K562 (cell line): ENCODE data around the gene ACTR5. TPM values are rescaled to one million over a fixed set of nuclear protein-coding genes. Genes with fewer than 3 reads are reported as not detected.

Experiments used
- ADNP ChIP-seq: fragments of 200-800 bp; sonication (Bioruptor generic); IDR thresholded peaks from 2 replicates; pipeline ENCODE4 v1.6.1; 2016; ENCODE audit warnings: missing genetic modification characterization, missing compliant biosample characterization
- BRD4 ChIP-seq: fragments of 200-600 bp; sonication (generic); IDR thresholded peaks from 2 replicates; pipeline ENCODE4 v1.6.1; 2017; ENCODE audit warnings: inconsistent platforms
- CBX3 ChIP-seq, 2 experiments: IDR thresholded peaks; 1 replicate in 1 of 2; 2 replicates in 1 of 2; pipeline ENCODE4 v1.6.1; 2012; ENCODE audit warnings: inconsistent platforms in 2 of 2, low read length in 2 of 2, borderline replicate concordance in 1 of 2, control low read depth in 1 of 2
- E2F3 ChIP-seq: fragments of 250-450 bp; sonication (Bioruptor Pico); IDR thresholded peaks from 2 replicates; pipeline ENCODE4 v1.4.0; 2020; ENCODE audit warnings: mild to moderate bottlenecking
- ETS1 ChIP-seq: conservative IDR thresholded peaks from 2 replicates; pipeline ENCODE4 v1.6.1; 2011; ENCODE audit warnings: low read depth, mild to moderate bottlenecking, low read length; ENCODE audit not compliant: control insufficient read depth
- GTF2B ChIP-seq: IDR thresholded peaks from 2 replicates; pipeline ENCODE4 v1.6.1; 2011; ENCODE audit not compliant: insufficient read length; ENCODE audit errors: extremely low read depth
- IRF1 ChIP-seq: sonication (generic); formaldehyde crosslinking; IDR thresholded peaks from 2 replicates; pipeline ENCODE4 v1.8.0; 2022; ENCODE audit warnings: missing genetic modification reagents, mild to moderate bottlenecking, borderline replicate concordance
- MCM3 ChIP-seq: fragments of 450-650 bp; IDR thresholded peaks from 2 replicates; pipeline ENCODE4 v1.6.1; 2016
- MCM5 ChIP-seq: fragments of 450-650 bp; IDR thresholded peaks from 2 replicates; pipeline ENCODE4 v1.6.1; 2016; ENCODE audit warnings: low read depth
- MECOM ChIP-seq: fragments of 250-450 bp; sonication (Bioruptor Pico); IDR thresholded peaks from 2 replicates; pipeline ENCODE4 v1.8.0; 2022; ENCODE audit warnings: inconsistent platforms
- NCOA1 ChIP-seq: fragments of 450-650 bp; IDR thresholded peaks from 2 replicates; pipeline ENCODE4 v1.6.1; 2016; ENCODE audit warnings: low read depth
- NRF1 ChIP-seq, 2 experiments: fragments of 450-650 bp; IDR thresholded peaks in 1 of 2; conservative IDR thresholded peaks in 1 of 2; 2 replicates each; pipeline ENCODE4 v1.6.1; 2014; ENCODE audit warnings: mild to moderate bottlenecking in 2 of 2
- RB1 ChIP-seq: fragments of 450-650 bp; IDR thresholded peaks from 2 replicates; pipeline ENCODE4 v1.6.1; 2017; ENCODE audit warnings: low read depth, mild to moderate bottlenecking
- SMAD2 ChIP-seq: fragments of 150-350 bp; IDR thresholded peaks from 2 replicates; pipeline ENCODE4 v1.6.1; 2014; ENCODE audit warnings: low read depth, mild to moderate bottlenecking, low read length
- SMARCE1 ChIP-seq: fragments of 450-650 bp; IDR thresholded peaks from 2 replicates; pipeline ENCODE4 v1.7.1; 2016; ENCODE audit warnings: mild to moderate bottlenecking
- ZEB2 ChIP-seq: fragments of 450-650 bp; IDR thresholded peaks from 2 replicates; pipeline ENCODE4 v1.6.1; 2016
- ZNF212 ChIP-seq: fragments of 450-650 bp; formaldehyde crosslinking; IDR thresholded peaks from 2 replicates; pipeline ENCODE4 v1.4.0; 2020; ENCODE audit warnings: mild to moderate bottlenecking
- ZNF766 ChIP-seq: fragments of 200-800 bp; sonication (Bioruptor generic); conservative IDR thresholded peaks from 2 replicates; pipeline ENCODE4 v1.6.1; 2016; ENCODE audit warnings: missing genetic modification characterization, missing compliant biosample characterization
- polyA plus RNA-seq, 8 experiments: library from polyadenylated mRNA; depleted of rRNA in 4 of 8; stranded (reverse) in 5 of 8; unstranded in 3 of 8; fragments of >200 nt; fragmentation: Nextera tagmentation in 2 of 8; fragmentation: Illumina TruSeq in 1 of 8; extraction: Ambion mirVana in 2 of 8; extraction: Trizol in 1 of 8; gene quantifications; 2 replicates each; pipeline versions ENCODE4 v1.2.1 to v1.2.3, GENCODE V29; 2011 to 2014; ENCODE audit warnings: inconsistent platforms in 1 of 8, missing spikeins in 1 of 8
- total RNA-seq, 7 experiments: library from RNA; depleted of rRNA in 6 of 7; stranded (reverse); fragments of >200 nt in 6 of 7; fragmentation: Illumina TruSeq in 2 of 7; extraction: Trizol in 2 of 7; gene quantifications; 2 replicates each; pipeline versions ENCODE4 v1.2.1 to v1.2.3, GENCODE V29; 2011 to 2021; ENCODE audit warnings: low replicate concordance in 1 of 7
- TF ChIP-seq, protein P1 (sequence below): fragments of 450-650 bp; formaldehyde crosslinking; IDR thresholded peaks from 2 replicates; pipeline ENCODE4 v1.4.0; 2020; ENCODE audit warnings: mild to moderate bottlenecking, moderate library complexity
- TF ChIP-seq, protein P2 (sequence below), 2 experiments: fragments of 150-350 bp in 1 of 2; IDR thresholded peaks; 2 replicates each; pipeline ENCODE4 v1.6.1; 2012 to 2016; ENCODE audit warnings: low read depth in 2 of 2, low read length in 2 of 2, mild to moderate bottlenecking in 1 of 2, moderate library complexity in 1 of 2

ACTR5 gene
- total and polyA plus RNA-seq, 9 of the 15 experiments (the other 6 are each of a cell fraction or from before 2014, with no cell fraction given), result 0.93 to 18.8 (median 12.9) TPM

DNA sequence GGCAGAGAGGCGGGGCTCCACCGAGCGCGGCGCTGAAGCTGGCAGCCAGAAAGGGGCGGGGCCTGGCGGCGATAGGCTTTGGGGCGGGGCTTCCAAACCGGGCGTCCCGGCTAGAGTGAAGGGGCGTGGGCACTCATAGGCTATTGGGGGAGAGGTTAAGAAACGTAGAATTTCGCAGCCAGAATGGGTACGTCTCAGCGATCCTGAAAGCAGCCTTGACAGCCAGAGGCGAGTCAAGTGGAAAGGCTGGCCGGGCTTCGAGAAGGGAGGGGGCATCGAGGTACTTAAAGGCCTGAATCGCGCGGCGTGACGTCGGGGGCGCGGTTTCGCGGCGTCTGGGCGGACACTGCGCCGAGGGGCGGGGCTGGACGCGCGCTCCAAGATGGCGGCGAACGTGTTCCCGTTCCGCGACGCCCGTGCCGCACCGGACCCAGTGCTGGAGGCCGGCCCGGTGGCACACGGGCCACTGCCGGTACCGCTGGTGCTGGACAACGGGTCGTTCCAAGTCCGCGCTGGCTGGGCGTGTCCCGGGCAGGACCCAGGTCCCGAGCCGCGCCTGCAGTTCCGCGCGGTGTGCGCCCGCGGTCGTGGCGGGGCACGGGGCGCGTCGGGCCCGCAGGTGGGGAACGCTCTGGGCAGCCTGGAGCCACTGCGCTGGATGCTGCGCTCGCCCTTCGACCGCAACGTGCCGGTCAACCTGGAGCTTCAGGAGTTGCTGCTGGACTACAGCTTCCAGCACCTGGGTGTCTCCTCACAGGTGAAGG, at the start of gene ACTR5 (continued):
- peak; percentile 82 for TF ChIP-seq ETS1
- peak; percentile 75 for TF ChIP-seq RB1
- TF ChIP-seq NCOA1, result no peak
- no peak for TF ChIP-seq E2F3
- no peak for TF ChIP-seq ZNF766 (CRISPR knock-in tag)
- no peak for TF ChIP-seq SMARCE1
- TF ChIP-seq MCM5, result no peak
- TF ChIP-seq CBX3 (IDR thresholded peaks at IDR 0.05; ENCODE audit: borderline replicate concordance in 1 of 2, low read length in 2 of 2), result no peak
- no peak for TF ChIP-seq GTF2B
- no peak for TF ChIP-seq ZEB2
- TF ChIP-seq IRF1 (CRISPR knock-in tag), result no peak
- TF ChIP-seq MCM3, result no peak
- no peak for TF ChIP-seq ADNP (tag)
- peak; percentile 74 to 76 for TF ChIP-seq NRF1 (conservative IDR thresholded peaks at IDR 0.05 in 1 of 2, IDR thresholded peaks at IDR 0.05 in 1 of 2)
- no peak for TF ChIP-seq BRD4
- TF ChIP-seq ZNF212 (CRISPR knock-in tag), result no peak
- TF ChIP-seq MECOM, result no peak
- TF ChIP-seq SMAD2, result no peak
- TF ChIP-seq, protein P1, sequence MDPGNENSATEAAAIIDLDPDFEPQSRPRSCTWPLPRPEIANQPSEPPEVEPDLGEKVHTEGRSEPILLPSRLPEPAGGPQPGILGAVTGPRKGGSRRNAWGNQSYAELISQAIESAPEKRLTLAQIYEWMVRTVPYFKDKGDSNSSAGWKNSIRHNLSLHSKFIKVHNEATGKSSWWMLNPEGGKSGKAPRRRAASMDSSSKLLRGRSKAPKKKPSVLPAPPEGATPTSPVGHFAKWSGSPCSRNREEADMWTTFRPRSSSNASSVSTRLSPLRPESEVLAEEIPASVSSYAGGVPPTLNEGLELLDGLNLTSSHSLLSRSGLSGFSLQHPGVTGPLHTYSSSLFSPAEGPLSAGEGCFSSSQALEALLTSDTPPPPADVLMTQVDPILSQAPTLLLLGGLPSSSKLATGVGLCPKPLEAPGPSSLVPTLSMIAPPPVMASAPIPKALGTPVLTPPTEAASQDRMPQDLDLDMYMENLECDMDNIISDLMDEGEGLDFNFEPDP (CRISPR knock-in tag), result no peak
- TF ChIP-seq, protein P2, sequence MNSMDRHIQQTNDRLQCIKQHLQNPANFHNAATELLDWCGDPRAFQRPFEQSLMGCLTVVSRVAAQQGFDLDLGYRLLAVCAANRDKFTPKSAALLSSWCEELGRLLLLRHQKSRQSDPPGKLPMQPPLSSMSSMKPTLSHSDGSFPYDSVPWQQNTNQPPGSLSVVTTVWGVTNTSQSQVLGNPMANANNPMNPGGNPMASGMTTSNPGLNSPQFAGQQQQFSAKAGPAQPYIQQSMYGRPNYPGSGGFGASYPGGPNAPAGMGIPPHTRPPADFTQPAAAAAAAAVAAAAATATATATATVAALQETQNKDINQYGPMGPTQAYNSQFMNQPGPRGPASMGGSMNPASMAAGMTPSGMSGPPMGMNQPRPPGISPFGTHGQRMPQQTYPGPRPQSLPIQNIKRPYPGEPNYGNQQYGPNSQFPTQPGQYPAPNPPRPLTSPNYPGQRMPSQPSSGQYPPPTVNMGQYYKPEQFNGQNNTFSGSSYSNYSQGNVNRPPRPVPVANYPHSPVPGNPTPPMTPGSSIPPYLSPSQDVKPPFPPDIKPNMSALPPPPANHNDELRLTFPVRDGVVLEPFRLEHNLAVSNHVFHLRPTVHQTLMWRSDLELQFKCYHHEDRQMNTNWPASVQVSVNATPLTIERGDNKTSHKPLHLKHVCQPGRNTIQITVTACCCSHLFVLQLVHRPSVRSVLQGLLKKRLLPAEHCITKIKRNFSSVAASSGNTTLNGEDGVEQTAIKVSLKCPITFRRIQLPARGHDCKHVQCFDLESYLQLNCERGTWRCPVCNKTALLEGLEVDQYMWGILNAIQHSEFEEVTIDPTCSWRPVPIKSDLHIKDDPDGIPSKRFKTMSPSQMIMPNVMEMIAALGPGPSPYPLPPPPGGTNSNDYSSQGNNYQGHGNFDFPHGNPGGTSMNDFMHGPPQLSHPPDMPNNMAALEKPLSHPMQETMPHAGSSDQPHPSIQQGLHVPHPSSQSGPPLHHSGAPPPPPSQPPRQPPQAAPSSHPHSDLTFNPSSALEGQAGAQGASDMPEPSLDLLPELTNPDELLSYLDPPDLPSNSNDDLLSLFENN (IDR thresholded peaks at IDR 0.05; ENCODE audit: low read depth in 2 of 2, low read length in 2 of 2), result no peak
